K562 (cell line): Measurements from ENCODE around the gene TRAK1.

Source experiments
- MYBL2 ChIP-seq, 2 experiments: fragments of 450-650 bp in 1 of 2; sonication (generic) in 1 of 2; formaldehyde crosslinking in 1 of 2; IDR thresholded peaks; 2 replicates each; pipeline versions ENCODE4 v1.6.1 to v1.8.1; 2017 to 2022; ENCODE audit warnings: borderline replicate concordance in 1 of 2, inconsistent platforms in 1 of 2, low read depth in 1 of 2, mild to moderate bottlenecking in 1 of 2, missing genetic modification reagents in 1 of 2, moderate library complexity in 1 of 2
- RAD21 ChIP-seq, 2 experiments: fragments of 250-450 bp in 1 of 2; fragments of 450-650 bp in 1 of 2; sonication (Bioruptor Pico) in 1 of 2; formaldehyde crosslinking in 1 of 2; IDR thresholded peaks in 1 of 2; conservative IDR thresholded peaks in 1 of 2; 2 replicates each; pipeline versions ENCODE4 v1.4.0 to v1.8.0; 2020 to 2022; ENCODE audit warnings: mild to moderate bottlenecking in 2 of 2, moderate library complexity in 1 of 2
- ZKSCAN3 ChIP-seq: fragments of 250-450 bp; sonication (Bioruptor Pico); IDR thresholded peaks from 2 replicates; pipeline ENCODE4 v1.4.0; 2020
- ZNF780A ChIP-seq: fragments of 250-450 bp; sonication (Bioruptor Pico); IDR thresholded peaks from 2 replicates; pipeline ENCODE4 v1.5.0; 2021; ENCODE audit warnings: mild to moderate bottlenecking
- TF ChIP-seq, protein P1 (sequence below), 3 experiments: IDR thresholded peaks in 2 of 3; conservative IDR thresholded peaks in 1 of 3; 2 replicates each; pipeline ENCODE4 v1.5.1; 2011 to 2012; ENCODE audit warnings: low read length in 3 of 3, mild to moderate bottlenecking in 3 of 3, control low read depth in 2 of 3, improper control_type of control experiment in 1 of 3, inconsistent platforms in 1 of 3, low read depth in 1 of 3, mixed read lengths in 1 of 3, moderate library complexity in 1 of 3; ENCODE audit not compliant: insufficient read depth in 2 of 3

DNA sequence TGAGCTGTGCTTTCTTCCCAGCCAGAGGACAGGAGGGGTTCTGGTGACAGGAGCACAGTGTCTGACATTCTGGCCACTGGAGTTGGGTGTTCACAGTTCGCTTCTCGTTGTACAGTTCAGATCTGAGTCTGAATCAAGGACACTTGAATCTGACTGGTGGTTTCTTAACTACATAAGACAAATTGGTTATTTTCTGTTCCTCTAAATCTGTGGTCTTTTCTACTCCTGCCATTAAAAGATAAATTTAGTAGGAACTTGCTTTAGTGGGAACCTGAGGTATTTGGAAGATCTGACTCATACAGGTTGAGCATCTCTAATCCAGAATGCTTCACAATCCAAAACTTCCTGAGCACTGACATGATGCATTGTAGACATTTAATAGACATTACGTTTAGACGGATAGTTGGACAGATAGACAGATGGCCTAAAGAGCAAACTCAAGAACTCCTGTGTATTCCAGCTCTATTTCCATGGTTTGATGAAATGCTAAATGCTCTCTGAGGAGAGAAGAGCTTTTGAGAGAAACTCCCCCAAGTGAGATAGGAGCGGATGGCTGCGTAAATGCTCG, 103.9 kb downstream of the TRAK1 start:
- TF ChIP-seq MYBL2 (IDR thresholded peaks at IDR 0.05; ENCODE audit: low read depth), result no peak
- TF ChIP-seq MYBL2 (CRISPR knock-in tag; IDR thresholded peaks at IDR 0.05; ENCODE audit: borderline replicate concordance), result no peak
- TF ChIP-seq ZKSCAN3 (CRISPR knock-in tag), result no peak
- no peak for TF ChIP-seq ZNF780A (CRISPR knock-in tag)
- no peak for TF ChIP-seq RAD21 (CRISPR knock-in tag; conservative IDR thresholded peaks at IDR 0.05 in 1 of 2, IDR thresholded peaks at IDR 0.05 in 1 of 2)
- TF ChIP-seq, protein P1, sequence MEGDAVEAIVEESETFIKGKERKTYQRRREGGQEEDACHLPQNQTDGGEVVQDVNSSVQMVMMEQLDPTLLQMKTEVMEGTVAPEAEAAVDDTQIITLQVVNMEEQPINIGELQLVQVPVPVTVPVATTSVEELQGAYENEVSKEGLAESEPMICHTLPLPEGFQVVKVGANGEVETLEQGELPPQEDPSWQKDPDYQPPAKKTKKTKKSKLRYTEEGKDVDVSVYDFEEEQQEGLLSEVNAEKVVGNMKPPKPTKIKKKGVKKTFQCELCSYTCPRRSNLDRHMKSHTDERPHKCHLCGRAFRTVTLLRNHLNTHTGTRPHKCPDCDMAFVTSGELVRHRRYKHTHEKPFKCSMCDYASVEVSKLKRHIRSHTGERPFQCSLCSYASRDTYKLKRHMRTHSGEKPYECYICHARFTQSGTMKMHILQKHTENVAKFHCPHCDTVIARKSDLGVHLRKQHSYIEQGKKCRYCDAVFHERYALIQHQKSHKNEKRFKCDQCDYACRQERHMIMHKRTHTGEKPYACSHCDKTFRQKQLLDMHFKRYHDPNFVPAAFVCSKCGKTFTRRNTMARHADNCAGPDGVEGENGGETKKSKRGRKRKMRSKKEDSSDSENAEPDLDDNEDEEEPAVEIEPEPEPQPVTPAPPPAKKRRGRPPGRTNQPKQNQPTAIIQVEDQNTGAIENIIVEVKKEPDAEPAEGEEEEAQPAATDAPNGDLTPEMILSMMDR (IDR thresholded peaks at IDR 0.05 in 2 of 3, conservative IDR thresholded peaks at IDR 0.05 in 1 of 3; ENCODE audit: insufficient read depth in 2 of 3, low read depth in 1 of 3, low read length in 3 of 3), result no peak
